PC-3 (cell line): ENCODE measurements around the gene STAT6. TPM values are rescaled to one million over a fixed set of nuclear protein-coding genes. Genes with fewer than 3 reads are reported as not detected.

Experiments used
- ATAC-seq: fragments of 200-7000 bp; cut with Tn5 transposase; 2 replicates; pipeline ENCODE4 v1.9.1; 2020; ENCODE audit warnings: mild to moderate bottlenecking, moderate library complexity
- BruUV-seq: library from RNA; stranded (reverse); fragments of 400-500 nt; replicated peaks from 2 replicates; lab custom pipeline; 2021; lab: Mats Ljungman, UMichigan
- CTCF ChIA-PET: fragments of 300-600 bp; sonication (Branson Sonifier 250); formaldehyde crosslinking; loops from one replicate; lab custom pipeline; 2022; ENCODE audit warnings: antibody characterized with exemption; lab: Charles Lee
- POLR2A ChIA-PET: fragments of 300-600 bp; sonication (Branson Sonifier 250); formaldehyde crosslinking; loops from one replicate; lab custom pipeline; 2022; ENCODE audit warnings: antibody characterized with exemption; ENCODE audit not compliant: unreplicated experiment; lab: Charles Lee
- DNase-seq: peaks from one replicate; pipeline ENCODE4 v3.0.0-alpha.2; 2015
- H2AFZ ChIP-seq: fragments of 300-600 bp; sonication (generic); 2 replicates; pipeline ENCODE4 v1.6.0; 2016; ENCODE audit warnings: antibody characterized with exemption, low read length
- H3F3A ChIP-seq: fragments of 300-600 bp; sonication (generic); one replicate; pipeline ENCODE4 v1.6.0; 2017; ENCODE audit warnings: antibody characterized with exemption, low read length, control low read depth, mild to moderate bottlenecking; ENCODE audit not compliant: unreplicated experiment
- H3K27ac ChIP-seq: fragments of 300-600 bp; sonication (generic); 2 replicates; pipeline ENCODE4 v1.5.1; 2016; ENCODE audit warnings: mild to moderate bottlenecking, low read length
- H3K27me3 ChIP-seq: fragments of 300-600 bp; sonication (generic); 2 replicates; pipeline ENCODE4 v1.6.1; 2016; ENCODE audit warnings: low read length, mixed read lengths
- H3K36me3 ChIP-seq: fragments of 300-600 bp; sonication (generic); 2 replicates; pipeline ENCODE4 v1.6.1; 2016; ENCODE audit warnings: low read depth, mixed run types, low read length, mixed read lengths
- H3K4me1 ChIP-seq: fragments of 300-600 bp; sonication (generic); 2 replicates; pipeline ENCODE4 v1.5.1; 2016; ENCODE audit warnings: low read length; ENCODE audit not compliant: insufficient read depth
- H3K4me2 ChIP-seq: fragments of 300-600 bp; sonication (generic); 2 replicates; pipeline ENCODE4 v1.6.0; 2016; ENCODE audit warnings: low read length
- H3K4me3 ChIP-seq: fragments of 300-600 bp; sonication (generic); 2 replicates; pipeline ENCODE4 v1.5.1; 2016; ENCODE audit warnings: mild to moderate bottlenecking, low read length, mixed read lengths
- H3K79me2 ChIP-seq: fragments of 300-600 bp; sonication (generic); 2 replicates; pipeline ENCODE4 v1.6.1; 2017; ENCODE audit warnings: low read length, mixed read lengths
- H3K9ac ChIP-seq: fragments of 300-600 bp; sonication (generic); 2 replicates; pipeline ENCODE4 v1.6.0; 2016; ENCODE audit warnings: mild to moderate bottlenecking, low read length
- H3K9me2 ChIP-seq: fragments of 300-600 bp; sonication (generic); replicated peaks from 2 replicates; pipeline ENCODE4 v1.6.1; 2016; ENCODE audit warnings: mixed run types, low read length, mixed read lengths
- H3K9me3 ChIP-seq: fragments of 300-600 bp; sonication (generic); 2 replicates; pipeline ENCODE4 v1.6.1; 2016; ENCODE audit warnings: low read length, mixed read lengths
- H4K20me1 ChIP-seq: fragments of 300-600 bp; sonication (generic); 2 replicates; pipeline ENCODE4 v1.6.1; 2016; ENCODE audit warnings: low read length, mixed read lengths
- EZH2 ChIP-seq: fragments of 300-600 bp; sonication (generic); IDR thresholded peaks from one replicate; pipeline ENCODE4 v1.6.1; 2017; ENCODE audit warnings: antibody characterized with exemption, mild to moderate bottlenecking, low read length; ENCODE audit not compliant: unreplicated experiment
- EZH2phosphoT487 ChIP-seq: fragments of 300-600 bp; sonication (generic); IDR thresholded peaks from 2 replicates; pipeline ENCODE4 v1.6.1; 2018; ENCODE audit warnings: mild to moderate bottlenecking, antibody characterized with exemption, low read length, borderline replicate concordance
- intact Hi-C: fragments of 100-400 bp; cut with micrococcal nuclease; formaldehyde crosslinking; loops from 2 replicates; pipeline ENCODE4 v1.9.0; 2023
- total RNA-seq: library from RNA; depleted of rRNA; stranded (reverse); fragments of >200 nt; gene quantifications from 2 replicates; pipeline ENCODE4 v1.2.3, GENCODE V29; 2014
- TF ChIP-seq, protein P1 (sequence below): fragments of 300-600 bp; sonication (generic); conservative IDR thresholded peaks from 2 replicates; pipeline ENCODE4 v1.5.1; 2017; ENCODE audit warnings: antibody characterized with exemption, low read depth, mild to moderate bottlenecking, low read length

The STAT6 gene
- total RNA-seq, 1 experiment from 2014 or later: 28.4 TPM

DNA sequence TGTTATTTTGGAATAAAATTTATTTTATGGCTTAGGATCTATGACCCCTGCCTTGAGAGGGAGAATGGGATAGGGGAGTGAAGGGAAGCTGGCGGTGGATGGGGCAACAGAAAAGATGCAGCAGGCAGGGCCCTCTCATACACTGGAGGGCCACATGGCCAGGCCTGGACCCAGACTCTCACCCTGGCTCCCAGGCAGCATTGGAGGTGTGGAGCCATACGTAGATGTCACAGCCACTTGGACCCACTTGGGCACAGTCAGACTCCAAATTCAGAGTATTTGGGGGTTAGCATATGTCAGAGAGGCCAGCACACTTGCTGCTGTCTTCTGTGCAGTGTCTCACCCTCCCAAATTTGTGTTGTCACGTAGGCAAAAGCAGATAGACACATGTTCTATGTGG, 15.7 kb downstream of the STAT6 start:
- Histone ChIP-seq H3F3A (no peaks in the 10 kb centered on the region), H3K9me2 (no peaks in the 10 kb centered on the region), H3K4me3 (no peak overlapping the region), H3K4me1 (peaks cover 9% of the 10 kb centered on the region), H3K27me3 (no peaks in the 10 kb centered on the region), H3K9me3 (no peaks in the 10 kb centered on the region), H3K27ac (no peak overlapping the region), H4K20me1 (no peaks in the 10 kb centered on the region), H3K79me2 (peaks cover 8% of the 10 kb centered on the region), H3K4me2 (no peak overlapping the region), H3K9ac (no peak overlapping the region), H2AFZ (no peak overlapping the region), H3K36me3 (no peaks in the 10 kb centered on the region)
- DNase-seq (no peak), ATAC-seq (no peak)
- ChIA-PET CTCF (no interaction called here), POLR2A (no interaction called here)
- TF ChIP-seq EZH2 (no peak), EZH2phosphoT487 (no peak)
- TF ChIP-seq, protein P1, sequence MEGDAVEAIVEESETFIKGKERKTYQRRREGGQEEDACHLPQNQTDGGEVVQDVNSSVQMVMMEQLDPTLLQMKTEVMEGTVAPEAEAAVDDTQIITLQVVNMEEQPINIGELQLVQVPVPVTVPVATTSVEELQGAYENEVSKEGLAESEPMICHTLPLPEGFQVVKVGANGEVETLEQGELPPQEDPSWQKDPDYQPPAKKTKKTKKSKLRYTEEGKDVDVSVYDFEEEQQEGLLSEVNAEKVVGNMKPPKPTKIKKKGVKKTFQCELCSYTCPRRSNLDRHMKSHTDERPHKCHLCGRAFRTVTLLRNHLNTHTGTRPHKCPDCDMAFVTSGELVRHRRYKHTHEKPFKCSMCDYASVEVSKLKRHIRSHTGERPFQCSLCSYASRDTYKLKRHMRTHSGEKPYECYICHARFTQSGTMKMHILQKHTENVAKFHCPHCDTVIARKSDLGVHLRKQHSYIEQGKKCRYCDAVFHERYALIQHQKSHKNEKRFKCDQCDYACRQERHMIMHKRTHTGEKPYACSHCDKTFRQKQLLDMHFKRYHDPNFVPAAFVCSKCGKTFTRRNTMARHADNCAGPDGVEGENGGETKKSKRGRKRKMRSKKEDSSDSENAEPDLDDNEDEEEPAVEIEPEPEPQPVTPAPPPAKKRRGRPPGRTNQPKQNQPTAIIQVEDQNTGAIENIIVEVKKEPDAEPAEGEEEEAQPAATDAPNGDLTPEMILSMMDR: no peak
- intact Hi-C loops: no loop called here
- no TSS peak for BruUV-seq

DNA sequence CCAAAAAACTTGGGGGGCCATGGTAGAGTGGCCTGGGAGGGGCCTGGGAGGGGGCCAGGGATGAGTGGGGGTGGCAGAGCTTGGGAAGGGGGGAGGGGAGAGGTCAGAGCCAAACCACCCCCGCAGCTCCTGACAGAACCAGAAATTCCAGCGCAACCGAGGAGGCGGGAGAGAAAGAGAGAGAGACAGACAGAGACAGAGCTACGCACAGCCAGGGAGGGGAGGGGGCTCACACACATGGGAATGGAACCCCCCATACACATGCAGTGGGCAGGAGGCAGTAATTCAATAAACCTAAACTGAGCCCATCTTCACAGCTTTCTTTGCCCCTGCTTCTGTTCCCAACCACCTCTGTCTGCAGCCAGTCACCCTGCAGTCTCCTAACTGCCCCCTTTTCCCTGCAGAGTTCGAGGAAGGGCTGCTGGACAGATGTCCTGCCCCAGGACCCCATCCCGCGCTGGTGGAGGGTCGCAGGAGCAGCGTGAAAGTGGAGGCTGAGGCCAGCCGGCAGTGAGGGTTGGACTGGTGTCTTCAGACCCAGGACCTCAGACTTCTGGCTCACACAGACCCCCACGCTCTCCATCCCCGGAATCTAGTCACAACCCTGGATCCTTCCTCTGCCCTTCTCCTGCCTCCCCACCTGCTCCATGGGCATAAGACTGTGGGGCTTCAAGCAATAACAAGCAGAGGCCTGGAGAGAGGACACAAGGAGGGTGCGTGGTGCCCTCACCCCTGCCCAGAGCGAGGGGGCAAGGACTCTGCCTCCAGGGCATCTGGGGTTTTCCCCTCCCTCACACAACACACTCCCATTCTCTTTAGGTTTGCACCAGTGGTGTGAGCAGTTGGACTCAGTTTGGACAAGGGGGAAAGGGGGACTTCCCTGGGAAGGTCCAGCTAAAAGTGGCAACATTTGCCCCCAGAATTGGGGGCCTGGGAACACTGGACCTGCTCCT, 16.7 kb downstream of the STAT6 start:
- ATAC-seq (no peak), DNase-seq (no peak)
- H3K27me3 ChIP-seq: no peaks in the 10 kb centered on the region
- no peaks in the 10 kb centered on the region for H3F3A ChIP-seq
- no peak overlapping the region for H3K9ac ChIP-seq
- BruUV-seq: no TSS peak
- no peak overlapping the region for H3K4me3 ChIP-seq
- no peaks in the 10 kb centered on the region for H3K36me3 ChIP-seq
- no peaks in the 10 kb centered on the region for H3K9me2 ChIP-seq
- no peak overlapping the region for H2AFZ ChIP-seq
- H3K27ac ChIP-seq: no peak overlapping the region
- ChIA-PET POLR2A (no interaction called here), CTCF (no interaction called here)
- peaks cover 9% of the 10 kb centered on the region for H3K4me1 ChIP-seq
- no peaks in the 10 kb centered on the region for H4K20me1 ChIP-seq
- peaks cover 15% of the 10 kb centered on the region for H3K79me2 ChIP-seq
- no peak overlapping the region for H3K4me2 ChIP-seq
- H3K9me3 ChIP-seq: no peaks in the 10 kb centered on the region
- no peak for TF ChIP-seq EZH2phosphoT487
- TF ChIP-seq EZH2: no peak
- TF ChIP-seq, protein P1: no peak
- intact Hi-C loops: no loop called here
